C4-2B (cell line): ENCODE measurements around the gene TRIM67.
"Not testable (repeated sequence)": the region's sequence is repeated elsewhere in the genome, so short reads cannot be mapped to it uniquely, and the experiment has no call there.

Experiments
- H3K27ac ChIP-seq: fragments of 450-650 bp; 2 replicates; pipeline ENCODE4 v1.5.1; 2017
- ZFX ChIP-seq: fragments of 450-650 bp; IDR thresholded peaks from 2 replicates; pipeline ENCODE4 v1.6.1; 2017
- TF ChIP-seq, protein P1 (sequence below): fragments of 450-650 bp; conservative IDR thresholded peaks from 2 replicates; pipeline ENCODE4 v1.5.1; 2017; ENCODE audit warnings: mild to moderate bottlenecking

The TRIM67 gene

DNA sequence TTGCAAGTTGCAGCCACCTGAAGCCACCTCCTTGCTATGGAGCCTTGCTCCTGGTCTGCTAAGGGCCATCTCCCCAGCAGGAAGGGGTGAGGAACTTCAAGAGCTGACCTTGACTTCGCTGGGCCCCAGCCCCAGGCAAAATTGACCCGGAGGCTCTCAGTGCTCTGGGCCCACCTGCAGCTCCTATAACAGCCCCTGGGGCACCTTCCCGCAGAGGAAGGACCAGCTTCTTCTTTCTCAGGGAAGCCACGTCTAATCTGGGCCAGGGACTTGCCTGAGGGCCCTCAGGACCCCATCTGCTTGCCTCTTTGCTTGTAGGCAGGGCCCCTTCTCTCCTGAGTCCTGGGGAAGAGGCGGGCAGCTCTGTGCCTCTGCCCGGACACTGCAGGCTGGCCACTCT is 48.3 kb downstream of the TRIM67 start:
- H3K27ac ChIP-seq, result no peak overlapping the region
- no peak for TF ChIP-seq ZFX
- TF ChIP-seq, protein P1, sequence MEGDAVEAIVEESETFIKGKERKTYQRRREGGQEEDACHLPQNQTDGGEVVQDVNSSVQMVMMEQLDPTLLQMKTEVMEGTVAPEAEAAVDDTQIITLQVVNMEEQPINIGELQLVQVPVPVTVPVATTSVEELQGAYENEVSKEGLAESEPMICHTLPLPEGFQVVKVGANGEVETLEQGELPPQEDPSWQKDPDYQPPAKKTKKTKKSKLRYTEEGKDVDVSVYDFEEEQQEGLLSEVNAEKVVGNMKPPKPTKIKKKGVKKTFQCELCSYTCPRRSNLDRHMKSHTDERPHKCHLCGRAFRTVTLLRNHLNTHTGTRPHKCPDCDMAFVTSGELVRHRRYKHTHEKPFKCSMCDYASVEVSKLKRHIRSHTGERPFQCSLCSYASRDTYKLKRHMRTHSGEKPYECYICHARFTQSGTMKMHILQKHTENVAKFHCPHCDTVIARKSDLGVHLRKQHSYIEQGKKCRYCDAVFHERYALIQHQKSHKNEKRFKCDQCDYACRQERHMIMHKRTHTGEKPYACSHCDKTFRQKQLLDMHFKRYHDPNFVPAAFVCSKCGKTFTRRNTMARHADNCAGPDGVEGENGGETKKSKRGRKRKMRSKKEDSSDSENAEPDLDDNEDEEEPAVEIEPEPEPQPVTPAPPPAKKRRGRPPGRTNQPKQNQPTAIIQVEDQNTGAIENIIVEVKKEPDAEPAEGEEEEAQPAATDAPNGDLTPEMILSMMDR, result no peak

DNA sequence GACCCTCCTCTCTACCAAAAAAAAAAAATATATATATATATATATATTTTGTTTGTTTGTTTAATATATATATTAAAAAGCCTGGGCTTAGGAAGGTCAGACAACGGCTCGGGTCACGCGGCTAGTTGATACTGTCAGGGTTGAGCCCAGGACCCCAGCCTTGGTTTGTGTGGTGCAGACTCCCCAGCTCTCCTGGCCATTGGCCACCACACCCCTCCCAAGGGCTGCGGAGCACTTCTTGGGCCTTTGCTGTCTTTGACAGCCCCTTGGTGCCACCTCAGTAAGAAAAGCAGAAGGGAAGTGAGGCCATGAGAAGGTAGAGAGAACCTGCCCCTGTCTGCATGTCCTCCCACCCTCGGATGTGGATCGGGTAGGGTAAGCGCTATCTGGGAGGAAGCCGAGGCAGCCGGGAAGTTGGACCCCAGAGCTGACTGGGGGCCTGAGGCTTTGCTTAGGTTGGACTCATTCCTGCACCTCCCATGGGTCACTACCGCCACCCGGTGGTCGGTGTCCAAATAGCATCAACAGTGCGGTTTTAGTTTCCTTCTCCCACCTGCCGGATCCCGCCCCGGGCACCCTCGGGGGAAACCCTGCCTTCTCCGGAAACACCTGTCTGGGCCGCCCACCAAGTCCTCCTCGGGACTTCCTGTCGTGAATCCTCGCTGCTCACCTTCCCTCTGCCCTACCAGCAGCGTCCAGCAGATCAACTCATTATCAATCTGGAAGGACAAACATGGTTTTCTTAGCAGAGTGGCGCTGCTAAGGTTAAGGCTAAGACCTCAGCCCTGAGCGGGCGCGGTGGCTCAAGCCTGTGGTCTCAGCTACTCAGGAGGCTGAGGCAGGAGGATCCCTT is 49.4 kb downstream of the TRIM67 start:
- H3K27ac ChIP-seq, result peak overlapping the region; percentile 44
- TF ChIP-seq, protein P1, result peak; percentile 96
- no peak for TF ChIP-seq ZFX

DNA sequence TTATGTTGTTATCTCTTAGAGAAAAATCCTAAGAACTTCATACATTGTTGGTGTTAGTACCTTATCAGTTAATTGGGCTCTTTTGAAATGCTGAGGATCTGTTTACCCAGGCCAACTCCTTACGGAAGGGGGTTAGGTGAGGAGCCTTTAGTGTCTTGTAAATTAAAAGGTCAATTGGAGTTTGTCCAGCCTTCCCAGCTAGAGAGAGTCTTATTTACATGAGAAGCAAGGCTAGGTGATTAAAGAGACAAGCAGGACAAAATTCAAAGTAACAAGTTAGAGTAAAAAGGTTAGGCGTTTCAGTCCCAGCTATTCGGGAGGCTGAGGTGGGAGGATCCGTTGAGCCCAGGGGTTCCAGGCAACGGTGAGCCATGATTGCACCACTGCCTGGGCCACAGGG is 50.4 kb downstream of the TRIM67 start:
- not testable (repeated sequence) for H3K27ac ChIP-seq

DNA sequence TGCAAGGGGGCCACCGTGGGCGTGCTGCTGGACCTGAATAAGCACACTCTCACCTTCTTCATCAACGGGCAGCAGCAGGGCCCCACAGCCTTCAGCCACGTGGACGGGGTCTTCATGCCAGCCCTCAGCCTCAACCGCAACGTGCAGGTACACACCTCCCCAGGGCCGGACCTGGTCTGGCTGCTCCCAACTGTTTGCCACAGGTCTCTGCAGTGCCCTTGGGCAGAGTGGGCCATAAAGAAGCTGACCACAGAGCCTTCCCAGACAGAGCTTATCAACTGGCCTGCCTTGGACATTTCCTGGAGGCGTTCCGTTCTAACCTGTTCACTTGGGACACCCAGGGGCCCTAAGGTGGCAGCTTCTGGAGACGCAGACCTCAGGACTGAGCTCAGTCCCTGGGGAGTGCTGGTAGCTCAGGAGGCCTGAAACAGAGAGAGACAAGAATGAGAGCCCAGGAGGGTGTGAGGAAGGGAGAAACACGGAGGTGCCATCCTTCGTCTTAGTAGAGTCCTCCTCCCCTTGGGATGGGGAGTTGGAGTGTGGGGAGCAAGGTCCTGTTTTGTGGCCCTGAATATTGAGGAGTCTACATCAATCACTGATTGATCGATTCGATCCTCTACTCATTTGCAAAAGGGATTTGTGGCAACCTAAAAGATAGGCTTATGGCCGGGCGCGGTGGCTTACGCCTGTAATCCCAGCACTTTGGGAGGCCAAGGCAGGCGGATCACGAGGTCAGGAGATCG is 52.1 kb downstream of the TRIM67 start:
- TF ChIP-seq, protein P1, result no peak
- TF ChIP-seq ZFX, result no peak
- no peak overlapping the region for H3K27ac ChIP-seq

DNA sequence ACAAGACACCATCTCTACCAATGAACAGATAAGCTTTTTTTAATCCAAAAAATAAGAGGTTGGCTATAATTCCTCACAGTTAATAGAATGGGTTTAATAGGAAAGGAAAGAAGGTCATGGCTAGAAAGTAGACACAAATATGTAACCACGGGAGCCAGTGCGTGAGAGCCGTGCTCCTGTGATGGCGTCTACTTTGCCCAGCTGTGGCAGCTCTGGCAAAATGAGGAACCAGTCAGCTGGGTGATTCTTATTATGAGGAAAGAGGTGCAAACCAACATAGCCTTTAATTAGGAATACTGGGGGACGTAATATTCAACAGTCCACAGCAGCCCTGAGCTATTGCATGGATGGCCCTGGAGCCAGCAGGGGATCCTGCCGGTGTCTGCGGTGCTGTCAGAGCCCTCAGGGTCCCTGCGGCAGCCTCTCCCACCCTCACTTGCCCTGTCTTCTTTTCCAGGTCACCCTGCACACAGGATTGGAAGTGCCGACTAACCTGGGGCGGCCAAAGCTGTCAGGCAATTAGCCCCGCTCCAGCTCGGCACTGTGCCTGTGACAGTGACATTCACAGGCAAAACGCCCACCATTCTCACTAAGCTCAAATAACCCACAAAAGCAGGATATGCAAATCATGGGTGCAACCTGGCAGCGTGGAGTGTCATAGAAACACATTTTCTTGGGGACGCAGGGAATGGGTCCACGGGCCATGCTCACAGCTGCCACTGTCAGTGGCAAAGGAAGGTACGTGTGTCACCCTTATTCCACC is 53.2 kb downstream of the TRIM67 start:
- TF ChIP-seq, protein P1, result no peak
- TF ChIP-seq ZFX, result no peak
- no peak overlapping the region for H3K27ac ChIP-seq

DNA sequence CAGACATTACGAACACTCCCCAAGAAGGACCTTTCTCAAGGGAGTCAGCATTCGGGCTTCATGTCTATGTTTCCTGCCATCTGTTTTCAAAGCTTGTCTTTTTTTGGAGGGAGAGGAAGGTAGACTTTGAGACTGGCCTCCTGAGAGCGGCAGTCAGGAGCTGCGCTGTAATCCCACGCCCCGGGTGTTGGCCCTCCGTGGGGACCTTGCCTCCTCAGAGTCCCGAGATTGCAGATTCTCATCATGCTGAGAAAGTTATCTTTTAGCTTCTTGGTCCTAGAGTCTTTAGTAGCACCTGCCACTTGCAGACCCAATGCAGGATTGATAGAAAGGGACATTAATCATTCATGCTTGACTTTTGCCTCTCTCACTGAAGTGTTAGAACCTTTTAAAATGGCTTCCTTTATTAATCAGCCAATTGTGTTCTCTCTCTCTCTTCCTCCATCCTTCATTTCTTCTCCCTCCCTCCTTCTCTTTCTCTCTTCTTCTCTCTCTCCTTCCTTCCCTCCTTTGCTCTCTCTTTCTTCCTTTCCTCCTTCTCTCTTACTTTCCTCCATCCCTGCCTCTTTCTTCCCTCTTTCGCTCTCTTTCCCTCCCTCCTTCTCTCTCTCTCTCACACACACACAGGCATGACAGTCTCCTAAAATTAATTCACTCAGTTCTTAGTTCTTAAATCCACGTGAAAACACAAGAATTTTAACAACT is 54.0 kb downstream of the TRIM67 start:
- TF ChIP-seq, protein P1, result no peak
- TF ChIP-seq ZFX, result no peak

DNA sequence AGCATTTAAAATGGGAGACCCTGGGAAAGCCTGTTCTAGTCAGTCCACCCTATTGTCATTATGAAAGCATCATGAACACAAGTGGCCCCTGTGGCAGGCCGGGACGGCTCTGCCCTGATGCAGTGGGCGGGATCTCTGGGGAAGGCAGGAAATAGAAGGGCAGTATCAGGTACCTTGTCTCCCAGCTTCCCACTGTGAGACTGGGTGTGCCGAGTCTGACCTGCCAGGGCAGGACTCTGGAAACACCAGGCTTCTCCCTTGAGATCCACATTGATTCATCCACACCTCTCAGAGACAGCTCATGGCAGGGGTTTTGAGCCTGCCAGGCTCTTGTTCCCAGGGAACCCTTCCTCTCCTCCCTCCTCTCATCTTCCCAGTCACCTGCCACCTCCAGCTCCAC is 54.6 kb downstream of the TRIM67 start:
- no peak overlapping the region for H3K27ac ChIP-seq
- no peak for TF ChIP-seq ZFX
- TF ChIP-seq, protein P1, result no peak

More for the DNA sequence above, 54.0 kb downstream of the TRIM67 start:
- no peak overlapping the region for H3K27ac ChIP-seq
